ENCODE measurements around the gene AGAP1.

Gene AGAP1

DNA sequence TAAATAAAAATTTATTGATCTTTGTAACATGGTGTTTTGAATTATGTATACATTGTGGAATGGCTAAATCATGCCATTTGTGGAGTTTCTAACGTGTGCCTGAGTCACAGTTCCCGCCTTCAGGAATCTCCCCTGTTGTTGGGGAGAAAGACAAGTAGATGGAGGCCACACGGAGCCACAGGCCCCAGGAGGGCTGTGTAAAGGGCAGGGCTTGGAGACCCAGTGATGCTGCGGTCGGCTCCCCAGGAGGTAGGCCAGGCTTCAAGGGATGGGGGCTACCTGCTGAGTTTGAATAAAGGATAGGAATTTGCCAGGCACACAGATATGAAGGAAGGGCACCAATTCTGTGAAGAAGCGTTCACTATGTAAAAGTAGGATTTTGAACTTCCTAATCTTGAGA, 417.3 kb downstream of the AGAP1 start:
- DNase-seq (ENCODE audit: extremely low spot score), result no peak
- ChIA-PET POLR2A (no interaction called here), CTCF (no interaction called here)
- TF ChIP-seq, protein P1, sequence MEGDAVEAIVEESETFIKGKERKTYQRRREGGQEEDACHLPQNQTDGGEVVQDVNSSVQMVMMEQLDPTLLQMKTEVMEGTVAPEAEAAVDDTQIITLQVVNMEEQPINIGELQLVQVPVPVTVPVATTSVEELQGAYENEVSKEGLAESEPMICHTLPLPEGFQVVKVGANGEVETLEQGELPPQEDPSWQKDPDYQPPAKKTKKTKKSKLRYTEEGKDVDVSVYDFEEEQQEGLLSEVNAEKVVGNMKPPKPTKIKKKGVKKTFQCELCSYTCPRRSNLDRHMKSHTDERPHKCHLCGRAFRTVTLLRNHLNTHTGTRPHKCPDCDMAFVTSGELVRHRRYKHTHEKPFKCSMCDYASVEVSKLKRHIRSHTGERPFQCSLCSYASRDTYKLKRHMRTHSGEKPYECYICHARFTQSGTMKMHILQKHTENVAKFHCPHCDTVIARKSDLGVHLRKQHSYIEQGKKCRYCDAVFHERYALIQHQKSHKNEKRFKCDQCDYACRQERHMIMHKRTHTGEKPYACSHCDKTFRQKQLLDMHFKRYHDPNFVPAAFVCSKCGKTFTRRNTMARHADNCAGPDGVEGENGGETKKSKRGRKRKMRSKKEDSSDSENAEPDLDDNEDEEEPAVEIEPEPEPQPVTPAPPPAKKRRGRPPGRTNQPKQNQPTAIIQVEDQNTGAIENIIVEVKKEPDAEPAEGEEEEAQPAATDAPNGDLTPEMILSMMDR (IDR thresholded peaks at IDR 0.05; ENCODE audit: control extremely low read depth, extremely low read depth, low read depth, missing control alignments), result no peak

DNA sequence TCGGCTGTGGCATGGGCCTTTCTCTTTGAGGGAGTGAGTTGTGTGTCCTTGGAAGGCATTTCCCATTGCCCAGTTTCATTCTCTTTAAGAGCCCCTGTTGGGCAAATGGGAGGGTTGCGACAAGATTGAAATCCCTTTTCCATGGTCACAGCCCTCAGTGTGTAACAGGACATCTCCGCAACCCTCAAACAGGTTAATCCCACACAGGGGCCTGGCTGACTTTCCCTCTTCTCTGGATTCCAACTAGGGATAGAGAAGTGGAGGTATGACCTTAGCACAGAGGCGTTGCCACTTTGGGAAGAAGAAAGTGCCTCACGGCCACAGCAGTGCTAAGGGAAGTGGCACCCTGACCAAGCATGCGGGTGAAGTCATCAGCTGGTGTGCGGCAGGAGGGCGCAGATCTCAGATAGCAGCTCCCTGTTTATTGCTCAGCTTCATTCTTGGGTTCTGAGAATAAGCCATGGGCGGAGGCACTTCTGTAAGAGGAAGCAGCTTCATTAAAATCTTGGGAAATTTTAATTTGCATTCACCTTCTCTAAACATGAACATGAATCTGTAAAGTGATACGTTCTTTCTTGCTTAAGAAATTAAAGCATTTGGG, 417.9 kb downstream of the AGAP1 start:
- no peak for DNase-seq (ENCODE audit: extremely low spot score)
- CTCF ChIA-PET, result no interaction called here
- POLR2A ChIA-PET, result no interaction called here
- TF ChIP-seq, protein P1 (IDR thresholded peaks at IDR 0.05; ENCODE audit: control extremely low read depth, extremely low read depth, low read depth, missing control alignments), result no peak

DNA sequence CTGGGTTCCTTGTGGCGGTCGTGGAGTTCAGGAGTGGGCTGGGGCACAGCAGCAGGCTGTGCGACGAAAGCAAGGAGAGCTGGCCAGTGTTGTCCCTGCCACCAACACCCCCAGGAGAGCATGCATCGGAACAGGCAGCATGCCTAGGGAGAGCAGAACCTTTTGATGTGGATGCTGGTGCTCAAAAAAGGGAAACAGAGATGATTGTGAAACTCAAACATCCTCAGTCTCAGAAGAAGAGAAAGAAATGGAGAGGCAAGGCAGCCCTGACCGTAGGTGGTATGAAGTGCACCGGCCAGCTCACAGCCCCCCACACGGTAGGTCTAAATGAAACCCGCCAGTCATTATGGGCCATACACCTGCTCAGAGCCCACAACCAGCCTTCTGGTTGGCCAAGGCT, 420.9 kb downstream of the AGAP1 start:
- TF ChIP-seq, protein P1 (IDR thresholded peaks at IDR 0.05; ENCODE audit: control extremely low read depth, extremely low read depth, low read depth, missing control alignments), result no peak
- CTCF ChIA-PET, result no interaction called here
- POLR2A ChIA-PET, result no interaction called here
- no peak for DNase-seq (ENCODE audit: extremely low spot score)

DNA sequence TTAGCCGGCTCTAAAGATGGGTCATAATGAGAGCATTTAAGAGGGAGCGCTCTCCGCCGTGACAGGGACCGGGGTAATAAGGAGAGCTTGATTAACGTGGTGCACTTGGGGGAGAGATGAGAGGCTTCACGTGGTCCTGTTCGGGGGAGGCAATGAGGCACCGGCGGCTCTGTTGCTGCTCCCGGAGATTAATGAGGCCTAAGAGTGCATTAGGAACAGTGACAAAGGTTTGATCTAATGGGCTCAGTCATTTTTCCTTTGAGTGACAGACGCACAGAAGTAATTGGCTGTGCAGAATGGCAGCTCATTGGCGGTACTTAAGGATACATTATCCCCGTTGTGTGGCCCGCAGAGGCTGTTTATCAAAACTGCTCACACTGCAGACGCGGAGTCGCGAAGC, 423.7 kb downstream of the AGAP1 start:
- TF ChIP-seq, protein P1 (IDR thresholded peaks at IDR 0.05; ENCODE audit: control extremely low read depth, extremely low read depth, low read depth, missing control alignments), result no peak
- ChIA-PET POLR2A (no interaction called here), CTCF (no interaction called here)
- no peak for DNase-seq (ENCODE audit: extremely low spot score)

DNA sequence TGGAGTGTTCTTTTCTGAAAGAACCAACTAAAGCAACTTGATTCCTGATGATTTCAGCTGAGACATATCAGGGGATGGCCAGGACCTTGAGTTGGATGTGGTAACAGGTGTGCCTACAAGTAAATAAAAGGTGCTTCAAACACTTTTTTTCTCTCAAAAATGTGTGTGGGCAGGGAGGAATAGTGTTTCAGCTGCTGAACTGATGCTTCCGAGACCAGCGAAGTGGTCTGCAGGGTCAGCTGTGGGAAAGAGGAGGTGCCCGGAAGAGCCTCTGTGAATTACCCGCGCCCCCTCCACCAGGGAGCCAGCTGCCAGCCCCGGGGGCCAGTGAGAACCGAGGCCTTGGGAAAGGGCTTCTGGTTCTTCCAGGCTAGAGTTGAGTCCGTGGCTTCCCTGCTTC, 425.0 kb downstream of the AGAP1 start:
- ChIA-PET POLR2A (no interaction called here), CTCF (no interaction called here)
- no peak for DNase-seq (ENCODE audit: extremely low spot score)
- TF ChIP-seq, protein P1 (IDR thresholded peaks at IDR 0.05; ENCODE audit: control extremely low read depth, extremely low read depth, low read depth, missing control alignments), result no peak

DNA sequence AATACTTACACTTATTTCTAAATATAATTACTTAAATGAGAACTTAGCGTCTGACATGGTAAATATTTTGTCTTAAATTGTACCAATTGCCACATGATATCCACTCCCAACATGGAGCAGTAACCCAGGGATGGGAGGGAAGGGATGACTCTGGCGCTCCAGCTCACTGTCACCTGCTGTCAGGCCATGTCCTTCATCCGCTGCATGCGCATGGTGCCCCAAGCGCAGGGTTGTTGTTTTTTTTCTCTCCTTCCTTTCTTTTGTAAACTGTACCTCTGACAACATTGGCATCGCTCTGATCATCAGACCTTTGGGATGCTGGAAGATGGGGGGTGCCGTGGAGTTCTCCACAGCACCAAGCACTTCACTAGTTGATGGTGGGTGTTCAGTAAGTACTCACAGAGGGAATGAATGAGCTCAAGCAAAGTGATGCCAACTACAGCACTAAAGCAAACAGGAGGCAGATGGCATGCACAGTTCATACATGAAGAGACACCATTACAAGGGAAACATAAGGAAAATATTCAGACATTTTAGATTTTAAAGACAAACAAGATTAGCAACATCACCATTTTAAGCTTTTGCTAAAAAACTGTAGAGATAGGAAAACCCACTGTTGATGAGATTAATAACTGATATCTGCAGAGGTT, 426.5 kb downstream of the AGAP1 start:
- TF ChIP-seq, protein P1 (IDR thresholded peaks at IDR 0.05; ENCODE audit: control extremely low read depth, extremely low read depth, low read depth, missing control alignments), result no peak
- no peak for DNase-seq (ENCODE audit: extremely low spot score)
- CTCF ChIA-PET, result no interaction called here
- POLR2A ChIA-PET, result no interaction called here

All from GM10248 (cell line).